Kidney epithelial cell (primary cell): ENCODE results near the gene TAS2R19. TPM values are rescaled to one million over a fixed set of nuclear protein-coding genes. Genes with fewer than 3 reads are reported as not detected.

Experiments used
- DNase-seq: peaks from one replicate; pipeline ENCODE4 v3.0.0-alpha.2; 2010; ENCODE audit warnings: low read depth
- H3K27me3 ChIP-seq: 2 replicates; pipeline ENCODE4 v1.6.0; 2011; ENCODE audit warnings: low read length; ENCODE audit not compliant: control insufficient read depth, insufficient read depth
- H3K36me3 ChIP-seq: 2 replicates; pipeline ENCODE4 v1.5.1; 2011; ENCODE audit warnings: low read length; ENCODE audit not compliant: control insufficient read depth, insufficient read depth
- H3K4me3 ChIP-seq: 2 replicates; pipeline ENCODE4 v1.5.1; 2011; ENCODE audit warnings: low read depth, mild to moderate bottlenecking, control low read depth, low read length
- CTCF ChIP-seq: IDR thresholded peaks from 2 replicates; pipeline ENCODE4 v1.5.1; 2011; ENCODE audit warnings: mild to moderate bottlenecking, moderate library complexity, low read length, control low read depth, inconsistent platforms; ENCODE audit not compliant: insufficient read depth, poor library complexity, severe bottlenecking
- total RNA-seq: library from RNA; depleted of rRNA; stranded (reverse); fragments of >200 nt; gene quantifications from 2 replicates; pipeline ENCODE4 v1.2.3, GENCODE V29; 2015

Gene TAS2R19
- total RNA-seq, 1 donor from 2014 or later, result not detected

DNA sequence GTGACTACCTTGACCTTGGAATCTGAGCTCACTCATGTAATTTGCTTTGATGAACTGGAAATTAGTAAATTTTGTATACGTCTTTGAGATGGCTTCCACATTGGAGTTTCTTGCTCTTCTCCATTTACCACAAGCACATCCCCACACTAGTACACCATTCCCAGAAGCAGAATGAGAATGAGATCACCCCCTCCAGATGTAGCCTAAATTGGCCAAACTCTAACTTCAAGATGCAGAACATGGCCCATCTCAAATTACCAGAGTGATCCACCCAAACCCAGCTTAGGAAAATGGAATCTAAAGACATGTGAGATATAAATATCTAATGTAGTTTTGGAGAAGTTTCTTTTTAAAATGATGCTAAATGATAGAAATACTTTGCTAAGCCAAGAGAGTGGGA lies 14.8 kb downstream of the TAS2R19 start:
- Histone ChIP-seq H3K27me3 (no peaks in the 10 kb centered on the region), H3K36me3 (no peaks in the 10 kb centered on the region), H3K4me3 (no peak overlapping the region)
- TF ChIP-seq CTCF, result no peak
- DNase-seq, result no peak

DNA sequence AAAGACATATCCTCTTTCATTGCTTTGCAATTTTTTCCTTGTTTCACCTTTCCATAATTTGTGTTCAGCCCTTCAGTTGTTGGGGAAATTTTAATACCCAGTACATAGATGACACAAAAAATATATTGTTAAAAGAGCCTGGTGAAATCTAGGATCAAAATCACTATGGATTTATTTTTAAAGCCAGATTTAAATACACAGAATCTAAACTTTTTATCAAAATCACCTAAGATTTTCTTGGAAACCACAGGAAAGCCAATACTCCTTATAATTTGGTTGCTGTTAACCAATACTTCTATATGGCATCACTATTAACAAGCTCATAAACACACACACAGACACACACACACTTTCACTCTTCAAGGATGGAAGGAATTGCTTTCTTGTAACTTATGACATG lies 24.2 kb downstream of the TAS2R19 start, which contains the start of gene TAS2R20:
TAS2R20 (minus strand) TSS at position 101 of the 400 bp plus-strand sequence. CDS start 429 bp downstream, outside the sequence.
- no peak for TF ChIP-seq CTCF
- Histone ChIP-seq H3K27me3 (no peaks in the 10 kb centered on the region), H3K36me3 (peaks cover 3% of the 10 kb centered on the region), H3K4me3 (no peak within 1 kb of the TSS)
- DNase-seq, result no peak

- Histone ChIP-seq H3K4me3 (no peak overlapping the region), H3K27me3 (no peaks in the 10 kb centered on the region), H3K36me3 (peaks cover 3% of the 10 kb centered on the region)
- TF ChIP-seq CTCF, result no peak
- no peak for DNase-seq
Measured at GRCh38 chr12:10994307-10994706, 28.1 kb downstream of the TAS2R19 start.

- H3K27me3 ChIP-seq, result no peaks in the 10 kb centered on the region
- DNase-seq, result no peak
- no peak for TF ChIP-seq CTCF
- H3K36me3 ChIP-seq, result no peaks in the 10 kb centered on the region
- no peak overlapping the region for H3K4me3 ChIP-seq
Measured at GRCh38 chr12:10989107-10989506, 33.3 kb downstream of the TAS2R19 start.

DNA sequence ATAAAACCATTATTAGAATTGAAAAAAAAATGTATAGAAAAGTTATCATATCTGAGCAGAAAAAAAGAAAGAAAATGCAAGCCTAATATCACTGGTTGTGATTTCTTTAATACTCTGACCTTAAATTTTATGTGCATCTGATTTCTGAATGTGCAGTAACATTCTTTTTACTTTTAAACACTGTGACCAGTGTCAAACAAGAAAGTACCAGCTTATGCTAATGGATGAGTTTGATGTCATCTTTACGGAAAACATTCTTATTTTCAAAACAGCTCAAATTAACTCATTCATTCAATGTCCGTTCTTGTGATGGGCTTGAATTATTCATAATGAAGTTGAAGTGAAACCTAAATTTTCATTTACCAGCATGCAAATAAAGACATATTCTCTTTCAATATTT lies 35.6 kb downstream of the TAS2R19 start, which contains the start of gene TAS2R50:
TAS2R50 (minus strand) TSS at position 101 of the 400 bp plus-strand sequence; CDS start at position 49, 52 bp downstream.
- H3K36me3 ChIP-seq, result no peaks in the 10 kb centered on the region
- no peak for TF ChIP-seq CTCF
- DNase-seq, result no peak
- H3K4me3 ChIP-seq, result no peak within 1 kb of the TSS
- no peaks in the 10 kb centered on the region for H3K27me3 ChIP-seq

- no peak overlapping the region for H3K4me3 ChIP-seq
- no peak for DNase-seq
- H3K27me3 ChIP-seq, result no peaks in the 10 kb centered on the region
- no peaks in the 10 kb centered on the region for H3K36me3 ChIP-seq
- TF ChIP-seq CTCF, result no peak
Measured at GRCh38 chr12:10982244-10982643, 40.2 kb downstream of the TAS2R19 start.
